Measurements from ENCODE around the gene LPP. TPM values are rescaled to one million over a fixed set of nuclear protein-coding genes. Genes with fewer than 3 reads are reported as not detected.

LPP gene
- total RNA-seq, 1 experiment from 2014 or later, result 148 TPM

DNA sequence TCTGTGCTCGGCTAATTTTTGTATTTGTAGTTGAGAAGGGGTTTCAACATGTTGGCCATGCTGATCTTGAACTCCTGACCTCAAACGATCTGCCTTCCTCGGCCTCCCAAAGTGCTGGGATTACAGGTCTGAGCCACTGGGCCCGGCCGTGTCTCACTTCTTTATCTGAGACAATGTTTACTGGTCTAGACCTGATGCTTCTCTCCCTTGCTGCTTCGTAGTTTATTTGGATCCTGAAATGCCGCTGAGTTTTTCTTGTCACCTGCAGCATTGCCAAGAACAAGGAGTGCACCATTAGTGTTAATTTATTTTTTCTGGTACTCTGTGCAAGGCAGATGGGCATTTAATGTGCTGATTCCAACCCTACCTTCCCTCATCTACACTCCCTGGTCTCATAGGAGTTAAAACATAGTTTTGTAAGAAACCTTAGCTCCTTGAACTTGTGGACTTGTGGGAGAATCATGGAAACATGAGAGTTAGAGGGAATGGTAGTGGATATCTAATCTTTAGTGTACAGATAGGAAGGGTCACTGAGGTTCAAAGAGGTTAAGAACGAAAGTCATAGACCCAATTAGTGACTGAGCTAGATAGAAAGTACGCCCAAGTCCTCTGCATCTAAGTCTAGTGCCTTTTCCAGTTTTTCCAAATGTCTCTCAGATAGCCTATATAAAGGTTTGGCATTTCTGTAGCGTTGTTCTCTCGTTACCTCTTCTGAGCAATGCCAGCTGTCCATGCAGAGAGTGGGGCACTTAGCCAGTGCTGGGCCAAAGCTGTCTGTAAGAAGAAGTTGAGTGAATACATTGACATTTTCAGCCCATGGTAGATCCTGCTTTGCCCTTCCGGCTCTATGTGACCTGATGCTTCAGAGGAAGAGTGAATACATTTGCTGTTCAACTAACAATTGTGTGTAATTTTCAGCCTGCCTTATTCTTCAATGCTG is 244.1 kb downstream of the LPP start:
- DNase-seq, result no peak
- ChIA-PET POLR2A (ENCODE audit: unreplicated experiment) (interaction anchor here (0.7 kb wide), 1 partner anchor 1477 kb away, joined by 14 read pairs; no protein-coding TSS in a partner anchor), CTCF (no interaction called here)
- intact Hi-C loops (cut with micrococcal nuclease; ENCODE audit: unreplicated experiment), result no loop called here
- Histone ChIP-seq H3F3A (ENCODE audit: insufficient read depth, low read depth) (peaks cover 5% of the 10 kb centered on the region; the same call in 1 of the 2 replicates), H3K27me3 (ENCODE audit: insufficient read depth, low read depth) (no peaks in the 10 kb centered on the region), H2AFZ (no peak overlapping the region), H3K4me2 (no peak overlapping the region), H3K36me3 (ENCODE audit: low read depth) (no peaks in the 10 kb centered on the region), H3K9me2 (ENCODE audit: insufficient read depth) (no peaks in the 10 kb centered on the region), H3K9me3 (ENCODE audit: insufficient read depth, low read depth) (no peaks in the 10 kb centered on the region), H3K79me2 (ENCODE audit: low read depth) (no peaks in the 10 kb centered on the region), H4K20me1 (ENCODE audit: insufficient read depth) (no peaks in the 10 kb centered on the region), H3K4me3 (no peak overlapping the region), H3K4me1 (replicated peaks; ENCODE audit: insufficient read depth) (no peaks in the 10 kb centered on the region), H3K27ac (no peak overlapping the region)
- no TSS peak for BruUV-seq (replicated peaks)
- TF ChIP-seq, protein P1, sequence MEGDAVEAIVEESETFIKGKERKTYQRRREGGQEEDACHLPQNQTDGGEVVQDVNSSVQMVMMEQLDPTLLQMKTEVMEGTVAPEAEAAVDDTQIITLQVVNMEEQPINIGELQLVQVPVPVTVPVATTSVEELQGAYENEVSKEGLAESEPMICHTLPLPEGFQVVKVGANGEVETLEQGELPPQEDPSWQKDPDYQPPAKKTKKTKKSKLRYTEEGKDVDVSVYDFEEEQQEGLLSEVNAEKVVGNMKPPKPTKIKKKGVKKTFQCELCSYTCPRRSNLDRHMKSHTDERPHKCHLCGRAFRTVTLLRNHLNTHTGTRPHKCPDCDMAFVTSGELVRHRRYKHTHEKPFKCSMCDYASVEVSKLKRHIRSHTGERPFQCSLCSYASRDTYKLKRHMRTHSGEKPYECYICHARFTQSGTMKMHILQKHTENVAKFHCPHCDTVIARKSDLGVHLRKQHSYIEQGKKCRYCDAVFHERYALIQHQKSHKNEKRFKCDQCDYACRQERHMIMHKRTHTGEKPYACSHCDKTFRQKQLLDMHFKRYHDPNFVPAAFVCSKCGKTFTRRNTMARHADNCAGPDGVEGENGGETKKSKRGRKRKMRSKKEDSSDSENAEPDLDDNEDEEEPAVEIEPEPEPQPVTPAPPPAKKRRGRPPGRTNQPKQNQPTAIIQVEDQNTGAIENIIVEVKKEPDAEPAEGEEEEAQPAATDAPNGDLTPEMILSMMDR (conservative IDR thresholded peaks at IDR 0.05), result no peak
- TF ChIP-seq EZH2 (IDR thresholded peaks at IDR 0.05; ENCODE audit: low read depth), result no peak

DNA sequence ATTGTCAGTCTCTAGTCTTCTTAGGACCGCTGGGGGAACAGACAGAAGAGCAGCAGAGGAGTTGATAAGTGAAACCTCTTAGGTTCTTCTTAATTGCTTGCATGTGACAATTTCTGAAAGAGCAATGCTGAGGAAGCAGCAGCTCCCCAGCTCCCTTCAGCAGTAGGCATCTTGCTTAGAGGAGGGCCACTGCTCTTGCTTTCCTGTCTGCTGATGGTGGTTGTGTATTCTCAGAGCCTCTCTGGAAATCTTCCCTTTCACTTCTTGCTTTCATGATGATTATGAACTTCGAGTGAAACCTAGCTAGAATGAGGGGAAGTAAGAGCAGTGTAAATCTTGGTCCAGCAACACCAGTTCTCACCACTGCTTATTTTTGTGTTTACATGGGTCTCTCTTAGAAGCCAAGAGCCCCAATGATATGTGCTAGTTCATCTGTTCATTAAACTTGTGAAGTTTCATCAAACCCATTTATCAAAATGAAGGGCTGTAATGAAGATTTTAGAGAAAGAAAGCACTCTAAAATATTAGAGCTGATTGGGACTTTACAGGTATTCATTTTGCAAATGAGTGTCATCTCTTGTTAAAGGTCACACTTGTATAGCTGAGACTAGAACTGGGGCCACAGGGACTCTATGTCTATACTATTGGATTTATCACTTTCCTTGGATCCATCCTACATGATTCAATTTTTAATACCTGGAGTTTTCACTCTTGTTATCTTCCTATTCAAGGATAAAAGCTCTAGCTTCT is 246.7 kb downstream of the LPP start:
- no peaks in the 10 kb centered on the region for H4K20me1 ChIP-seq (ENCODE audit: insufficient read depth)
- no peak for TF ChIP-seq EZH2 (IDR thresholded peaks at IDR 0.05; ENCODE audit: low read depth)
- TF ChIP-seq, protein P1 (conservative IDR thresholded peaks at IDR 0.05), result no peak
- no peaks in the 10 kb centered on the region for H3K36me3 ChIP-seq (ENCODE audit: low read depth)
- H3K4me2 ChIP-seq, result no peak overlapping the region
- H3K9me2 ChIP-seq (ENCODE audit: insufficient read depth), result no peaks in the 10 kb centered on the region
- H3K27me3 ChIP-seq (ENCODE audit: insufficient read depth, low read depth), result no peaks in the 10 kb centered on the region
- intact Hi-C loops (cut with micrococcal nuclease; ENCODE audit: unreplicated experiment), result no loop called here
- no peaks in the 10 kb centered on the region for H3K79me2 ChIP-seq (ENCODE audit: low read depth)
- ChIA-PET POLR2A (ENCODE audit: unreplicated experiment) (no interaction called here), CTCF (interaction anchor here (0.7 kb wide), 1 partner anchor 594 kb away, joined by 3 read pairs; no protein-coding TSS in a partner anchor)
- no peak overlapping the region for H2AFZ ChIP-seq
- H3K4me1 ChIP-seq (replicated peaks; ENCODE audit: insufficient read depth), result no peaks in the 10 kb centered on the region
- no TSS peak for BruUV-seq (replicated peaks)
- DNase-seq, result no peak
- peaks cover 5% of the 10 kb centered on the region; the same call in 1 of the 2 replicates for H3F3A ChIP-seq (ENCODE audit: insufficient read depth, low read depth)
- H3K27ac ChIP-seq, result no peak overlapping the region
- no peaks in the 10 kb centered on the region for H3K9me3 ChIP-seq (ENCODE audit: insufficient read depth, low read depth)
- H3K4me3 ChIP-seq, result no peak overlapping the region

DNA sequence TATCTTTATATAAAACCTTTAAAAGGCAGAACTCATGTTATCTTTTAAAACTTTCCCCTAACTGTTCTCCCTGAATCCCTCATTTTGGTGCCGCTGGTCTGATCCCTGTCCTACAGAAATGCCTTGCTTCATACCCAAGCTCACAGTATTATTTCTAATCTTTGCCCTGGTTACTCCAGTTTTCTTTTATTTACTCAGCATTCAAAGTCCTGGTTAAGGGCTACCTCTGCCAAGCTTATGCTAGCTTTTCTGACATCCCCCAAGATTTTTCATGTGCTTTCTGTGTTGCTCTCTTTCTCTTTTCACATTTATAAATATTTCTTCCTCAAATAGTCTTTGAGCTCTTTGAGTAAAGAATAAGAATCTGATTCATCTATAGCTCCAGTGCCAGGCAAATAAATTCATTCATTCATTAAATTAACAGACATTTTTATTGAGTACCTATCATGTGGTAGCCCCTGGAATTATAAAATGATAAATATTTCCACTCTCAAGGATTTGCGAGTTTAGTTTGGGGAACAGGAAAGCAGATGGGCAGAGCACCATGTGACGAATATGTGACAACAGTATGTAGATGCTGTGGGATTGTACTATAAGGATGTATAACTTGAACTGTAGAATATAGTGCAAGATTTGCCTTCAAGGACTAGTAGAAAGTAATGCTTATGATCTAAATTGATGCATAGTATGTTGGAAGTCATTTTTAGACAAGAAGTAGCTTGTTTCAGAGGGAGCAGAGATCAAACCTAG is 247.5 kb downstream of the LPP start:
- no peaks in the 10 kb centered on the region for H3K27me3 ChIP-seq (ENCODE audit: insufficient read depth, low read depth)

More for the DNA sequence above, 247.5 kb downstream of the LPP start:
- H3K9me2 ChIP-seq (ENCODE audit: insufficient read depth), result no peaks in the 10 kb centered on the region
- H3K9me3 ChIP-seq (ENCODE audit: insufficient read depth, low read depth), result no peaks in the 10 kb centered on the region
- TF ChIP-seq EZH2 (IDR thresholded peaks at IDR 0.05; ENCODE audit: low read depth), result no peak
- TF ChIP-seq, protein P1 (conservative IDR thresholded peaks at IDR 0.05), result no peak
- intact Hi-C loops (cut with micrococcal nuclease; ENCODE audit: unreplicated experiment), result no loop called here
- no peaks in the 10 kb centered on the region for H4K20me1 ChIP-seq (ENCODE audit: insufficient read depth)
- no peak overlapping the region for H2AFZ ChIP-seq
- H3F3A ChIP-seq (ENCODE audit: insufficient read depth, low read depth), result no peaks in the 10 kb centered on the region
- H3K4me3 ChIP-seq, result no peak overlapping the region
- no peak overlapping the region for H3K27ac ChIP-seq
- ChIA-PET POLR2A (ENCODE audit: unreplicated experiment) (no interaction called here), CTCF (no interaction called here)
- BruUV-seq (replicated peaks), result no TSS peak
- H3K79me2 ChIP-seq (ENCODE audit: low read depth), result no peaks in the 10 kb centered on the region
- no peak for DNase-seq
- no peak overlapping the region for H3K4me2 ChIP-seq
- H3K4me1 ChIP-seq (replicated peaks; ENCODE audit: insufficient read depth), result no peaks in the 10 kb centered on the region
- no peaks in the 10 kb centered on the region for H3K36me3 ChIP-seq (ENCODE audit: low read depth)

Measured in PC-9 (cell line).